HG02885 (cell line): ENCODE measurements around the gene PARD3B.

ENCODE experiments used
- ATAC-seq: cut with Tn5 transposase; IDR thresholded peaks from one replicate; pipeline ENCODE4 v1.9.1; 2021; ENCODE audit warnings: mild to moderate bottlenecking; ENCODE audit not compliant: unreplicated experiment, poor library complexity

The PARD3B gene

DNA sequence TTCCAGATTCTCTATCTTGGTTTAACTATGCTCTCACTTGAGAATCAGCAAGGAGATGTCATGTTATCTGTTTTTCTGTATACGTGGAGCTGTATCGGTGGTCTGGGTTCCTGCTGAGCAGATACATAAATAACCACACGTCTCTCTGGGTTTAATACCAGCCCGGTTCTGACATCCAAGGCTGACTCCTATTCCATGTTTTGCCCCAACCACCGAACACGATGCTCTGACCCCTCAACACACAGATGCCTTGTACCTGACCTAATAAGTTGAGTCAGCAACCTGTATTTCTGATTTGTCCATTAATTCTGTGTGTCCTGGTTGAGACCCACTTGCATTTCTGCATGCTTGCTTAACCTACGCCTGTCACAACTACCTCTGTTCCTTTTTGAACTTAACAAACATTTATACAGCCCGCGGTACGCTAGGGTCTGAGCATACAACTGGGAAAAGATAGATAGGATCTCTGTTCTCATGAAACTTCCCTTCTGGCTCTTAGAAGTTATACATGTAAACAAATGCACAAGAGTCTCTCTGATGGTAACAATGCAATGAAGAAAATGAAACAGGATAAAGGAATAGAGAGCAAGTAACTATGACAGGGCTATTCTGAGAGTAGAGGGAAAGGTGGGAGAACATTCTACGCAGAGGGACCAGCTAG is 480.4 kb downstream of the PARD3B start:
- ATAC-seq, result no peak

GRCh38 chr2:205030695-205031094 is 485.4 kb downstream of the PARD3B start:
- no peak for ATAC-seq

- no peak for ATAC-seq
Measured at GRCh38 chr2:205032093-205032551, 486.8 kb downstream of the PARD3B start.

DNA sequence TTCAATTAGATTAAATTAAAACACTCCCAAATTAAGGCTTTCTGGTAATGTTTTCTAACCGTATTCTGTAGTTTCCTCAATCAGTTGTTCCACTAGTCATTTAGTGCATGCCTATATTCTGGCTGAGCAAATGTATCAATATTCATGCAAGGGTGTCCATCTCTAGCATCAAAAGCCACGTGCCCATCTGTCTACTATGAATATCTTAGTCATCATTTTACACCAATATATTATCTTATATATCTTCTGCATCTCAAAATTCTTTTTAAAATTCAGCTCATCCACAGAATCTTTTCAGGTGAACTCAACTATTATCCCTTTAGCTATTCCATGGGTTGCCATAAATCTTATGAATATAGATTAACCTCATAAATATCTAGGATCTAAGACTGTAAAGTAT is 488.2 kb downstream of the PARD3B start:
- ATAC-seq, result no peak

- no peak for ATAC-seq
Measured at GRCh38 chr2:205034034-205034433, 488.8 kb downstream of the PARD3B start.

- ATAC-seq, result no peak
Measured at GRCh38 chr2:205040323-205040722, 495.0 kb downstream of the PARD3B start.

GRCh38 chr2:205041472-205042130 is 496.3 kb downstream of the PARD3B start:
- ATAC-seq, result no peak

GRCh38 chr2:205043285-205043684 is 498.0 kb downstream of the PARD3B start:
- ATAC-seq, result no peak

- ATAC-seq, result no peak
Measured at GRCh38 chr2:205045706-205046105, 500.4 kb downstream of the PARD3B start.

GRCh38 chr2:205047273-205047839 is 502.1 kb downstream of the PARD3B start:
- ATAC-seq, result no peak

DNA sequence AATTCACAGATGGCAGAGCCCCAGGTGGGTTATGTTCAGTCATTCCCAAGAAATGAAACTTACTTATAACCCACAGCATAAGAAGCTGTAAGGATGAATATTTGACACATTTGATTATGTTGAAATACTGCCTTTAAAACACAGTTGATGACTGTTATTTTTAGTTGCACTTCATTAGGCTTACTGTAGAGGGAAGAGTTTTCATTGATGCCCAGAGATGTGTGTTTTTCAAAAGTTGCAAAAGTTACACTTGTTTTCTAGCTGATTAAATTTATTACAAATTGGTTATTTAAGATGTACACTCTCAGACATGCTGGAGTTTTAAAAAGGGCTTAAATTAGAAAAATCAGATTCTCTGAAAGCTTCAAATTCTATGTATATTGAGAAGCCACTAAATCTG is 506.1 kb downstream of the PARD3B start:
- no peak for ATAC-seq

GRCh38 chr2:205052781-205053180 is 507.5 kb downstream of the PARD3B start:
- ATAC-seq, result no peak

- ATAC-seq, result no peak
Measured at GRCh38 chr2:205053827-205054410, 508.6 kb downstream of the PARD3B start.

DNA sequence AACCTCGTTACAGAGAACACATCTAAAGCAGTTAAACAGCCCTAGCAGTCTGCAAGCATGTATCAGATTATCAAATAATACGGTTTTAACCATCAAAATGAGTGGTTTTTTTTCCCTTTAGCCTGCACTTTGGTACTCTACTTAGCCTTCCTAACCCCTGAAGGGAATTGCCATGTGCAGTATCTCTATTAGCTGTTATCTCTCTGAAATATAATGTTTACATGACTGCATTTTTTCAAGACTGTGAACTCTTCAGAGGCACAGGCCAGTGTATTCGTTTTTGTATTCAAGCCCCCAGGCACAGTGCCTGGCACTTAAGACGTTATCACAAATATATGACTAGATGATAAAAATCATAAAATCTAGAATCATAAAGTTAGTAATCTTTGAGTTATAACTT is 509.5 kb downstream of the PARD3B start:
- no peak for ATAC-seq

DNA sequence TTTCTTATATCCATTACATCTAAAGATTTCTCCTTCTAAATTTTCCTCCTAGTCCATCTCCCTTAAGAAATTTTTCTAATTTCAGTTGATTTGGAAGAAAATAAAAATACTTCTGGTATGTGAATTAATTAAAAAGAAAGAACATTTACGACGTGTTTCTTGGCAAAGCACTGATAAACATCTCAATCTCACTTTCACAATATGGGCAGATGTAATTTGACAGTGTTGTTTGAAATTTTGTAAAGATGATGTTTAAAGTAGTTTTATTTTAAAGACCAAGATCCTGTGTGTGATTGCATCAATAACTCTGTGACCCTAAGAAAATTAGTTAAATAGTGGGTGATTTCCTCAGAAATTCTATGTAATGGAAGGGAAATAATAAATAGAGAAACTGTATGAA is 510.0 kb downstream of the PARD3B start:
- ATAC-seq, result no peak

- ATAC-seq, result no peak
Measured at GRCh38 chr2:205056151-205056561, 510.9 kb downstream of the PARD3B start.

- no peak for ATAC-seq
Measured at GRCh38 chr2:205058409-205058808, 513.1 kb downstream of the PARD3B start.

DNA sequence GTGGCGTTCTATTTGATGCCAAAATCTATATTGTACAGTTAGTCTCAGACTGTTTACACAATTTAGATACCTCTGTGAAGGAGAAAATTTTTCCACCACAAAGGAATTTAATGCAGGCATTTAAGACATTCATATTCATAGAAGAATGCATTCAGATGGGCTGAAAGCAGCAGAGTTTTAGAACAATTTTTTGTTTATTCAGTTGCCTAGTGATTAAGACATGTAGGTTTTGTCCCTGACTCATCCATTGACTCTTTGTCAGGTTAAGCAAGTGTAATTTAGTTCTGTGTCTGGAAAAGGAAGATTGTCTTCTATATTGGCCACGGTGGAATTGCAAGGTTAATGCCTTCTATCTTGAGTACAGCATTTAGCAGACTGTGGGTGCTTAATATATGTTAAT is 515.0 kb downstream of the PARD3B start:
- no peak for ATAC-seq

- ATAC-seq, result no peak
Measured at GRCh38 chr2:205066081-205066480, 520.8 kb downstream of the PARD3B start.

GRCh38 chr2:205069928-205070327 is 524.7 kb downstream of the PARD3B start:
- no peak for ATAC-seq

DNA sequence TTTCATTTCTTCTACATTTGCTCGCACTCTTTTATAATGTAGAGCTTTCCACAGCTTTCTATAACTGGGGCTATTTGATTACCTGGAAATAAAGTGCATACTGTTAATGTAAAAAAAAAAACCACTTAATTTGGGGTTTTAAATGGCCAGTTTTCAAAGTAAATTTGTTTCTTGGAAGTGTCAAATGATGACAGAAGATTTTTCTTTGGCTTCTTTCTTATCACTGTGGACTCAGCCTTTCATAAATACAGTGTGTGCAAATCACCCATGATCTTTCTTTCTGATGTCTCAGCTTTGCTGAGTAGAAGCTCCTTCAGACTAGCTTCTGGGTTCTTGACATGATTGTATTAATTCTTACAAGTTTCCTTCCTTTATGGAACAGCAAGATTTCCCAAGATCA is 525.6 kb downstream of the PARD3B start:
- no peak for ATAC-seq
